Common myeloid progenitor, CD34-positive (primary cell): Measurements from ENCODE around the gene WNT9B.

Experiments
- CTCF ChIA-PET: fragments of 350-600 bp; sonication (Branson Sonifier 250); formaldehyde crosslinking; loops from one replicate; lab custom pipeline; 2021; ENCODE audit warnings: antibody characterized with exemption; lab: Charles Lee
- POLR2A ChIA-PET: fragments of 350-600 bp; sonication (Branson Sonifier 250); formaldehyde crosslinking; loops from one replicate; lab custom pipeline; 2021; ENCODE audit warnings: antibody characterized with exemption; lab: Charles Lee
- DNase-seq, 3 donors: peaks; one replicate each; pipeline versions ENCODE4 v3.0.0 to v3.0.0-alpha.2; 2013
- H3K27ac ChIP-seq, 2 experiments: 1 replicate in 1 of 2; 2 replicates in 1 of 2; pipeline ENCODE4 v1.7.0; 2013; ENCODE audit warnings: inconsistent platforms in 2 of 2, low read length in 2 of 2, mild to moderate bottlenecking in 2 of 2, low read depth in 1 of 2, moderate library complexity in 1 of 2; ENCODE audit not compliant: severe bottlenecking in 2 of 2, insufficient read depth in 1 of 2, poor library complexity in 1 of 2
- H3K27me3 ChIP-seq, 5 experiments: replicated peaks in 2 of 5; 1 replicate in 3 of 5; 2 replicates in 2 of 5; pipeline versions ENCODE4 v1.6.1 to v1.7.0; 2013; ENCODE audit warnings: low read length in 4 of 5, mild to moderate bottlenecking in 2 of 5, moderate library complexity in 2 of 5, inconsistent platforms in 1 of 5; ENCODE audit not compliant: insufficient read depth in 5 of 5, control insufficient read depth in 4 of 5
- H3K36me3 ChIP-seq, 4 experiments: 1 replicate in 2 of 4; 2 replicates in 2 of 4; pipeline versions ENCODE4 v1.6.1 to v1.7.0; 2013; ENCODE audit warnings: low read length in 3 of 4, control low read depth in 1 of 4, mild to moderate bottlenecking in 1 of 4; ENCODE audit not compliant: control insufficient read depth in 4 of 4, insufficient read depth in 4 of 4
- H3K4me1 ChIP-seq, 4 experiments: 1 replicate in 3 of 4; 2 replicates in 1 of 4; pipeline versions ENCODE4 v1.6.1 to v1.7.1; 2013; ENCODE audit warnings: low read length in 3 of 4, mild to moderate bottlenecking in 3 of 4, control low read depth in 1 of 4, inconsistent platforms in 1 of 4, moderate library complexity in 1 of 4; ENCODE audit not compliant: control insufficient read depth in 4 of 4, insufficient read depth in 4 of 4; ENCODE audit errors: control extremely low read depth in 1 of 4
- H3K4me3 ChIP-seq, 7 experiments: 1 replicate in 4 of 7; 2 replicates in 3 of 7; pipeline versions ENCODE4 v1.5.1 to v1.7.0; 2013; ENCODE audit warnings: mild to moderate bottlenecking in 7 of 7, low read length in 6 of 7, moderate library complexity in 6 of 7, inconsistent platforms in 2 of 7, low read depth in 2 of 7, control low read depth in 1 of 7; ENCODE audit not compliant: insufficient read depth in 4 of 7, control insufficient read depth in 1 of 7; ENCODE audit errors: extremely low read depth in 1 of 7
- H3K9me3 ChIP-seq, 5 experiments: 1 replicate in 4 of 5; 2 replicates in 1 of 5; pipeline versions ENCODE4 v1.6.1 to v1.7.1; 2013; ENCODE audit warnings: low read length in 4 of 5, mild to moderate bottlenecking in 2 of 5, inconsistent platforms in 1 of 5, low read depth in 1 of 5, moderate library complexity in 1 of 5; ENCODE audit not compliant: control insufficient read depth in 4 of 5, insufficient read depth in 2 of 5; ENCODE audit errors: control extremely low read depth in 1 of 5
- WGBS: methylation state at CpG from one replicate; pipeline ENCODE4 v1.1.5; 2013; ENCODE audit not compliant: insufficient coverage; 5-methylcytosine and 5-hydroxymethylcytosine counted together

Gene WNT9B

DNA sequence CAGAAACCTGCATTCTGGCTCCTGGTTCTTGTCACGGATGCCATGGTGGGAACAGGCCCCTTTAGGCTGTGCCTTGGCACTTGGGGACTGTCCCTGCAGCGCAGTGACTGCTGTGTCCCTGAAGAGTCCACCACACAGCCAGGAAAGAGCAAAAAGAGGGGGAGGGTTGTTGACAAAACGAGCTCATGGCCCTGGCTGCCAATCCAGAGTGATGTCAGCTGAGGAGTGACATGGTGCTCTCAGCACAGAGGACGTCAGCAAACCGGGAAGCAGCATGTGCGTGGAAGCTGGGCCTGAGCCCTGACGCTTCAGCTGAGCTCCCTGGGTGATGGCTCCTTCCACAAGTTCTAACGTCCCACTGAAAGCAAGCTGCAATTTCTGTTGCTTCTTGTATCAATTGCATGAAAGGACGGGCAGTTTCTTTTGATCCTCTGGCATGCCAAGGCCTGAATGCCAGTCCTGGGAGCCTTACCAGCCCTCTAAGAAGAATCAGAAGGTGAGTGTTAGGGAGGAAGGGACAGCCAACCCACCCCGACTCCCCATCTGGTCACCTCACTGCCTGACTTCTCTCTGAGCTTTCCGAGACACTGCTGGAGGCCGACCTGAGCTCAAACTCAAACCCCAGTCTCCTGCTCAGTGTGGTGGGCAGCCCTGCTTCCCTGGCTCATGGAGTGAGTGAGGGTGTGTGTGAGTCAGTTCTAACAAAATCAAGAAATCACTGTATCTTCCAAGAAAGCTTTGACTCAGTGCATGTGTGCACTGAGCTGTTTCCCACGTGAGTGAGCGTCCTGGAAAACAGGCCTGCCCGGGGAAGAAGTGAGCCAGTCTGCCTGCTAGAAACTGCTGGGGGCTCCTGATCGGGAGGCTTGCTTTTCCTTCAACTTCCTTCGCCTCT lies 18.2 kb upstream of the WNT9B start:
- Histone ChIP-seq H3K27me3 (peaks cover 0 to 9% (median 0%) of the 10 kb centered on the region in 5 experiments), H3K27ac (no peak overlapping the region)
- no peak for DNase-seq

DNA sequence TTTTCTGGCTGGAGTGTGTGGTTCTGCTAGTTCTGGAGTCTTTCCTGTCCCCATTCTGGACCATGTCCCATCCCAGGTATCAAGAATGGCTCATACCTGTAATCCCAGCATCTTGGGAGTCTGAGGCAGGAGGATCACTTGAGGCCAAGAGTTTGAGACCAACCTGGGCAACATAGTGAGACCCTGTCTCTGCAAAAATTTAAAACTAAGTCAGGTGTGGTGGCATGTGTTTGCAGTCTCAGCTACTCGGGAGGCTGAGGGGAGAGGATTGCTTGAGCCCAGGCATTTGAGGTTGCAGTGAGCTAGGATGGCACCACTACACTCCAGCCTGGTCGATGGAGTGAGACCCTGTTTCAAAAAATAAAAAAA lies 17.6 kb upstream of the WNT9B start:
- Histone ChIP-seq H3K27ac (no peak overlapping the region), H3K4me1 (no peaks in the 10 kb centered on the region), H3K27me3 (peaks cover 0 to 9% (median 0%) of the 10 kb centered on the region in 5 experiments), H3K4me3 (no peak overlapping the region), H3K9me3 (no peaks in the 10 kb centered on the region), H3K36me3 (no peaks in the 10 kb centered on the region)
- CTCF ChIA-PET, result interaction anchor here (3.2 to 3.9 kb wide), 2 partner anchors 8 to 12 kb away, joined by 18 to 25 read pairs; no protein-coding TSS in a partner anchor
- no peak for DNase-seq
- 100% methylated on average over 1 of the region's 2 CpGs for WGBS
- POLR2A ChIA-PET, result no interaction called here

More for the DNA sequence above, 18.2 kb upstream of the WNT9B start:
- Histone ChIP-seq H3K9me3 (no peaks in the 10 kb centered on the region), H3K36me3 (no peaks in the 10 kb centered on the region), H3K4me3 (no peak overlapping the region), H3K4me1 (no peaks in the 10 kb centered on the region)
- ChIA-PET CTCF (interaction anchor here (1.0 to 3.9 kb wide), 2 partner anchors 12 to 14 kb away, joined by 3 to 25 read pairs; no protein-coding TSS in a partner anchor), POLR2A (no interaction called here)
- WGBS, result 97% methylated on average over 17 of the region's 17 CpGs

- Histone ChIP-seq H3K4me3 (no peak overlapping the region), H3K4me1 (no peaks in the 10 kb centered on the region), H3K9me3 (no peaks in the 10 kb centered on the region), H3K27me3 (peaks cover 0 to 7% (median 0%) of the 10 kb centered on the region in 5 experiments), H3K36me3 (no peaks in the 10 kb centered on the region), H3K27ac (no peak overlapping the region)
- ChIA-PET POLR2A (interaction anchor here (0.6 kb wide), 1 partner anchor 1792 kb away, joined by 3 read pairs; no protein-coding TSS in a partner anchor), CTCF (interaction anchor here (0.9 to 3.9 kb wide), 9 partner anchors 9 to 143 kb away, joined by 3 to 25 read pairs (median 5); no protein-coding TSS in a partner anchor)
- DNase-seq, result no peak
- WGBS, result 100% methylated on average over 3 of the region's 3 CpGs
These were observed 16.5 kb upstream of the WNT9B start for GRCh38 chr17:46834846-46835245.

GRCh38 chr17:46836500-46836899 lies 14.9 kb upstream of the WNT9B start:
- Histone ChIP-seq H3K27ac (no peak overlapping the region), H3K4me3 (no peak overlapping the region), H3K9me3 (peaks cover 0 to 6% (median 0%) of the 10 kb centered on the region in 5 experiments), H3K27me3 (peaks cover 3 to 9% (median 8%) of the 10 kb centered on the region in 5 experiments), H3K4me1 (peaks cover 0 to 3% (median 1%) of the 10 kb centered on the region in 4 experiments), H3K36me3 (no peaks in the 10 kb centered on the region)
- WGBS, result 87% methylated on average over 2 of the region's 2 CpGs
- POLR2A ChIA-PET, result interaction anchor here (0.7 kb wide), 1 partner anchor 38 kb away, joined by 3 read pairs; no protein-coding TSS in a partner anchor
- no peak for DNase-seq
- CTCF ChIA-PET, result interaction anchor here (1.1 to 3.9 kb wide), 4 partner anchors 10 to 108 kb away, joined by 3 to 25 read pairs (median 13); no protein-coding TSS in a partner anchor

GRCh38 chr17:46837521-46837920 lies 13.9 kb upstream of the WNT9B start:
- no peak overlapping the region for H3K4me3 ChIP-seq
- peaks cover 0 to 7% (median 2%) of the 10 kb centered on the region in 4 experiments for H3K4me1 ChIP-seq
- no peak overlapping the region for H3K27ac ChIP-seq
- 94% methylated on average over 3 of the region's 4 CpGs for WGBS
- DNase-seq, result no peak
- ChIA-PET POLR2A (no interaction called here), CTCF (no interaction called here)
- peaks cover 3 to 15% (median 9%) of the 10 kb centered on the region in 5 experiments for H3K27me3 ChIP-seq
- H3K9me3 ChIP-seq, result peaks cover 0 to 6% (median 0%) of the 10 kb centered on the region in 5 experiments
- H3K36me3 ChIP-seq, result no peaks in the 10 kb centered on the region

DNA sequence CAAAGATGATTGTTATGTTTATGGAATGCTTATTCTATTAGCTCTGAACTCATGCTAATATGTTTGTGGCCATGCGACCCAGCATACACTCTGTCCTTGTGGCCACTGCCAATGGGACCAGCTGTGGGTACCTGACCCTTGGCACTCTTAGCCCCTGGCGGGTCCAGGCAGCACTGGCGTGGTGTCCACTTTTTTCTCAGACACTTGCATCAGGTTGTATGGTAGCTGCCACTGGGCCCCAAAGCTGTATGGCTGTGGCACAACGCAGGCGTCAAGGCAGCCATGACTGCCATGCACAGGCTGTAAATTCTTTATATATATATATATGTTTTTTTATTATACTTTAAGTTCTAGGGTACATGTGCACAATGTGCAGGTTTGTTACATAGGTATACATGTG lies 12.2 kb upstream of the WNT9B start:
- peaks cover 3 to 15% (median 7%) of the 10 kb centered on the region in 5 experiments for H3K27me3 ChIP-seq
- H3K27ac ChIP-seq, result no peak overlapping the region
- peaks cover 0 to 11% (median 8%) of the 10 kb centered on the region in 5 experiments for H3K9me3 ChIP-seq
- 100% methylated on average over 3 of the region's 5 CpGs for WGBS
- ChIA-PET POLR2A (no interaction called here), CTCF (interaction anchor here (0.9 kb wide), 1 partner anchor 103 kb away, joined by 3 read pairs; no protein-coding TSS in a partner anchor)
- no peaks in the 10 kb centered on the region for H3K36me3 ChIP-seq
- peaks cover 0 to 7% (median 2%) of the 10 kb centered on the region in 4 experiments for H3K4me1 ChIP-seq
- no peak overlapping the region for H3K4me3 ChIP-seq
- no peak for DNase-seq
